Dedifferentiated amniotic fluid mesenchymal stem cell (primary cell): Measurements from ENCODE around the gene MRC1.
A peak's percentile ranks its signal among the peaks of the same experiment; 100 is the strongest.

ENCODE experiments used
- DNase-seq: peaks from one replicate; pipeline ENCODE4 v3.0.0-alpha.2; 2016; ENCODE audit errors: extremely low spot score

The MRC1 gene

DNA sequence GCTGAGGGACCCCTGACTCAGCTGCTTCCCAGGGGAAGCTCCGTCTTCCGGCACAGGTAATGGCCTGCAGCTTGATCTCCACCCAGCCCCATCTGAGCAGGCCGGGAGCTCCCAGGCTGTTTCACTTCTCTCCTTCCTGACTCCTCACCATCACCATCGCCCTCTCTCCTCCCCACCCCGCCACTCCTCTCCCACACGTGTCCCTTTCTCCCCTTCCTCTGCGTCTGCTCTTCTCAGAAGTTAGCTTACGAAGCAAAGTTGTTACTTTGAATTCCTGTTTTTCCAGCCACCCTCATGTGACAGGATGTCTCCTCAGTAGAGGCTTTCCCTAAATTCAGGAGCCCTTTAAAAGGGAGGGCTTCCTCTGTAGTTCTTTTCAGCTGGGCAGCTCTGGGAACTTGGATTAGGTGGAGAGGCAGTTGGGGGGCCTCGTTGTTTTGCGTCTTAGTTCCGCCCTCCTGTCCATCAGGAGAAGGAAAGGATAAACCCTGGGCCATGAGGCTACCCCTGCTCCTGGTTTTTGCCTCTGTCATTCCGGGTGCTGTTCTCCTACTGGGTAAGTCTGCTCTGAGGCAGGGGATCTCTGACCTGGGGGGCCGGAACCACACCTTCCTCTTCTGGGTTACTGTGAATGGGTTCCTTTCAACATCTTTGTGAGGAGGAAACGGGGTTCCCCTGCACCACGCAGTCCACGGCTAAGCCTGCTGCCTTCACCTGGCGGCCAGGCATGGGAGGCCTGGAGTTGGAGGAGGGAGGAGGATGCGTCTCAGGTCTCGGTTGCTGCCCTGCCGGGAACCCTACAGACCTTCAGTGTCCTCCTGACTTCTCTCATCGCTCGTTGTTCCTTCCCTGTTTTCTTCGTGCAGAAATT is at the start of gene MRC1:
TSS of gene MRC1 (plus strand) at position 378 of the 871 bp plus-strand sequence. CDS start at position 496, 118 bp downstream.
- no peak for DNase-seq

DNA sequence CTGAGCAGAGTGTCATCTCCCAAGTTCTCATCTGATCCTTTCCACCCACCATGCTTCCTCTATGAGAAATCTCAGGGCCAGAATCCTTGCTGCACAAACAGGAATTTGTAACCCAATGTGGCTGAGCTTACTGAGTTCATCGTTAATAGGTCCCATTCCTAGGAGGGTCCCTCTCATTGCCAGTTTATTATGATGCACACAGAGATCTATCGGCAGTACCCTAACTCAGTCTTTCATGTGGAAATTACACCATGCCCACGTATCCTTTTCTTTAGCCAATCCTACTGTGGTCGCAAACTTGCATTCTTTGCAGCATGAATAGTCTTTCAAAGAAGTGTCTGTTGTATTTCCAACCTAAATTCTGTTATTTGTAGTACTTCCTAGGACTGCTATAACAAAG is 45.0 kb upstream of the MRC1 start:
- DNase-seq, result no peak

GRCh38 chr10:17765602-17766001 is 43.5 kb upstream of the MRC1 start:
- DNase-seq, result no peak

GRCh38 chr10:17766731-17767130 is 42.4 kb upstream of the MRC1 start:
- DNase-seq, result no peak

DNA sequence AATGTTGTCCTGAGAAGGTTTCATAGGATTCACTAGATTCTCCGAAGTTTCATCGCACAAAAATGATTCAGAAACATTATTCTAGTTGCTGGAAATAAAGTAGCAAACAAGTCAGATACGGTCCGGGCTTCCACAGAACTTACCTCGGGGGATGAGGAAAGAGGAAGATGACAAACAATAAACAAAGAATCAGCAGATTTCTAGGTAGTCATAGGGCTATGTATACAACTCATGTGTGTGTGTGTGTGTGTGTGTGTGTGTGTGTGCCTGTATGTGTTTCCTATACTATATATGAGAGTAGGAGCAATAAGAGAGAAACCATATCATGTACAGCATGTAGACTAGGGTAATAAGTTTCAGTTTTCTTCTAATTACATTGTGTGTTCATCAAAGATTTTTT is 40.7 kb upstream of the MRC1 start:
- no peak for DNase-seq

- DNase-seq, result no peak
These were observed 40.2 kb upstream of the MRC1 start for GRCh38 chr10:17768957-17769356.

DNA sequence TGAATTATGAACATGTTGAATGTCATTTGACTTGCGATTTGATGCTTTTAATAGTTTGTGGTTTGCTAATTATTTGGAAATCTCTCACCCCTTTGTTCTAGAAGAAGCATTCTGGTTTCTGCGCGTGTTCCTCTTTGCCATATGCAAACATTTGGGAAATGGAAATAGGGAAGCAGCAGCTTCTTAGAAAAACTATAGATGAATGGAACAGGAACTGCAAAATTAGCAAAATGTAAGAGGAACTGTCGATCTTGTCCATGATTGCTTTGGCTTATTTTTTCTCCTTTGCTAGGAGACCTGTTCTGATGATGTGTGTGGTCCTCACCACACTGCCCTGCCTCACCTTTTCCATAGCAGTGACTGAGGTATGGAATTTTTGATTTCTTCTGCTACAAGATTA is 38.1 kb upstream of the MRC1 start:
- DNase-seq, result no peak

GRCh38 chr10:17779784-17780183 is 29.4 kb upstream of the MRC1 start:
- DNase-seq, result no peak

DNA sequence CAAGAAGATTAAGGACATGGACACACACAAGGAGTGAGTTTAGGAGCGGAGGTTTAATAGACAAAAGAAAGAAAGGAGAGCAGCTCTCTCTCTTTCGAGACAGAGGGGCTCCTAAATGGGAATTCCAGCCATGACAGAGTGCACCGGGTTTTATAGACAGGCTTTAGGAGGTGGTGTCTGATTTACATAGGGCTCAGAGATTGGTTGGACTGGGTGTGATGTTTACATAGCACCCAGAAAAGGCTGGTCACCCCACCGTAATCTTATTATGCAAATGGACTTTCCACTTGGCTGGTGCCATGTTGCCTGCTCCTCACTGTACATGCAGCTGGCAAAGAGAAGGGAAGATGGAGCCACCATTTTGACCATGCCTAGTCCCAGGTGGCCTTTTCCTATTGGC is 28.4 kb upstream of the MRC1 start:
- no peak for DNase-seq

DNA sequence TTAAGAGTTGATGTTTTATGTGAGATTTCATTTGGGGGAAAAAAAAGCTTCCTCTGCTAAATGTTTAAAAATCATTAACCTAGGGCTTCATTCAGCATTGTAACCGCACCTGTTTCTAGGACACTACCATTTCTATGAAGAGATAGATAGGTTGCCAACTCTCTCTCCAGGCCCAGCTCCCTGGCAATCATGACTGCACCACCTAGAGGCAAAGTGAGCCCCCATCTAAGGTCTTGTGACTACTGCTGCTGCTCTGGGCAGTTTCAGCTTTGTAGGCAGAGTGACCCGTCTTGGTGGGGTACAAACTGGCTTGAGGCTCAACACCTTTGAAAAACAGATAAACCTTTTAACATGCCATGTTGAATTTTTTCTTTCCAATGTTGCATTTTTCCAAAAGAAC is 27.3 kb upstream of the MRC1 start:
- no peak for DNase-seq

DNA sequence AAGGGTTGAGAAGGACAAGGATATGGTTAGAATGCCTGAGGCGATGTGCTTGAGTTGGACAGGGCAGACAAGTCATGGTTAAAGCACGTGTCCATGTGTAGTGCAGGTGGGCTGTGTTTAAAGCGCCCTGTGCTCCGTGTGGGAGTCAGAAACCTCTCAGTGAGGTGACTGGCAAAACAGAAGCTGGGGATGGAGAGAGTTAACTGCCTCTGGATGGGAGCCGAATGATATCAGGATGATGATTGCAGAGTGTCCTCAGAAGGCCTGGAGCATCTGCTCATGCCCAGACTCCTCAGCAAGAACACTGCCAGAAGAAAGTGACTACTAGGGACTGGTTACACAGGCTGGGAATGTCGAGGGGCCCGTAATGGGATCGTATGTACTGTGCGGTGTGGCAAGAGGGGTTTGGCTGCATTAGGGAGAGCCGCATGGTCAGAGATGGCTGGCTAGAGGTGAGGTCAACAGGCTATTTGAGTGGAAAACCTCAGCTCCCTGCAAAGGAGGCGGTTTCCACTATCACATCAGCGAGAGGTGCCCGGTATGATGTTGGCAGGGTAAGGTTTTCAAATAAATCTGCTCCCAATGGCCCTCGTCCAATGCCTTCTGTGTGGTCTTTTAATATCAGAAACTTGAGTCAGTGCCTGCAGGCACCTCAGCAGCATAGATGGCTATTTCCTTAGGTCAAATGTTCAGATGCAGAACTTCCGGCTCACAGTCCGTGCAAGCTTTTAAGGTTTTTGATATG is 26.1 kb upstream of the MRC1 start:
- DNase-seq, result no peak

- no peak for DNase-seq
These were observed 25.4 kb upstream of the MRC1 start for GRCh38 chr10:17783751-17784150.

- DNase-seq, result peak; percentile 20
These were observed 24.5 kb upstream of the MRC1 start for GRCh38 chr10:17784688-17785087.

GRCh38 chr10:17785276-17785930 is 23.7 kb upstream of the MRC1 start:
- no peak for DNase-seq

DNA sequence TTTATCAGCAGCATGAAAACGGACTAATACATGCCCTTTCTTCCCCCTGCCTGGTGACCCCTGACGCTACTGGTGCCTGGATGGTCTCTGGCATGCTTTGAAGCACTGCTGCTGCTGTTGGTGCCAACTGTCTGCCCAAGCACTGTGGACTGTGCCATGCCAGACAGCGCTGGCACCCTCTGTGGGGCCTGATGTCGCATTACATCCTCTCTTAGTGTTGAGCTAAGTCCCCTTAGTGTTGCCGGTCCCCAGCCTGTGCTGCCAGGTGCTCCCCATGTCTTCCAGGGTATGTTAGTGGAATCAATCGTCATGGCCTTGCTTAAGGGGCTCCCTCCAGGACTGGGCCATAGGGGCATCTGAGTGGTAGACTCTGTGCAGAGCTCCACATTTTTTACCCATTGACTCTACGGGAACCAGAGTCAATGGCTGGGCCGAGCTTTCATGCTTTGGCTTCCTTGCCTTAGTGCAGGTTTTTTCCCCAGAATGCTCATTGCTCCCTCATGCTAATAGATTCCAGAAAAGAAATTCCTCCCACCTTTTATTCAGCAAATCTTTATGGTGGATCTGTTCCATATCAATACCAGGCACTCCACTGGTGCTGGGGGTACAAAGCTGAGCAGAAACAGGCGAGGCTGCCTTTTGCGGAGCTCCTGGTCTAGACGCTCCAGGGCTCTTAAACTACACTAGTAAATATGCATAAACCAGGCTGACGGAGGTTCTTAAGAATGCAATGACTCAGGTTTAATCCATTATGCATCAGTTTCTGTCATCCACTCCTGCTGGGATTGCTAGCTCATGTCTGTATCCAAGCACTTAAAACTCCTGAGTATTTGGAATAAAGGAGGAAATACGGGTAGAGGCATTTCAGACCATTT is 21.8 kb upstream of the MRC1 start:
- DNase-seq, result peak; percentile 91

GRCh38 chr10:17788646-17789045 is 20.5 kb upstream of the MRC1 start:
- no peak for DNase-seq

DNA sequence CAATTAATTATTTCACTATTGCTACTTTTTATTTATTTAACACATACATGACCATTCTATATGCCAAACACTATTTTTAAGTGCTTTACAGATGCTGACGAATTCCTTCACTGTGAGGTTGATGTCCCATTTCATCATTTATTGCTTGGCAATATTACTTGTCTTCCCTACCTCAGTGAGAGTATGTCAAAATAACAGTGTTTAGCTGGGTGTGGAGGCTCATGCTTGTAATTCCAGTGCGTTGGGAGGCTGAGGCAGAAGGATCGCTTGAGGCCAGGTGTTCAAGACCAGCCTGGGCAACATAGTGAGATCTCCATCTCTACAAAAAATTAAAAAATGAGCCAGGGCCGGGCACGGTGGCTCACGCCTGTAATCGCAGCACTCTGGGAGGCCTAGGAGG is 19.8 kb upstream of the MRC1 start:
- no peak for DNase-seq

GRCh38 chr10:17790651-17791050 is 18.5 kb upstream of the MRC1 start:
- DNase-seq, result no peak

- no peak for DNase-seq
These were observed 16.2 kb upstream of the MRC1 start for GRCh38 chr10:17792991-17793390.

GRCh38 chr10:17793823-17794644 is 15.1 kb upstream of the MRC1 start:
- no peak for DNase-seq

GRCh38 chr10:17795083-17795482 is 14.1 kb upstream of the MRC1 start:
- DNase-seq, result no peak
